ENCODE results near the gene FAM210A.

The FAM210A gene

GRCh38 chr18:13641551-13642439 is 84.6 kb downstream of the FAM210A start:
- no peak for TF ChIP-seq GATA2 (IDR thresholded peaks at IDR 0.05; ENCODE audit: low read depth, low read length)
- no peak for TF ChIP-seq GATA3 (IDR thresholded peaks at IDR 0.05; ENCODE audit: low read depth, low read length)

GRCh38 chr18:13640266-13640860 is 86.0 kb downstream of the FAM210A start:
- no peak for TF ChIP-seq GATA2 (IDR thresholded peaks at IDR 0.05; ENCODE audit: low read depth, low read length)
- no peak for TF ChIP-seq GATA3 (IDR thresholded peaks at IDR 0.05; ENCODE audit: low read depth, low read length)

GRCh38 chr18:13638719-13639595 is 87.4 kb downstream of the FAM210A start:
- TF ChIP-seq GATA3 (IDR thresholded peaks at IDR 0.05; ENCODE audit: low read depth, low read length) (no peak), GATA2 (IDR thresholded peaks at IDR 0.05; ENCODE audit: low read depth, low read length) (no peak)

- TF ChIP-seq GATA3 (IDR thresholded peaks at IDR 0.05; ENCODE audit: low read depth, low read length): no peak
- TF ChIP-seq GATA2 (IDR thresholded peaks at IDR 0.05; ENCODE audit: low read depth, low read length): no peak
These were observed 91.3 kb downstream of the FAM210A start for GRCh38 chr18:13635046-13635445.

- TF ChIP-seq GATA3 (IDR thresholded peaks at IDR 0.05; ENCODE audit: low read depth, low read length): no peak
- TF ChIP-seq GATA2 (IDR thresholded peaks at IDR 0.05; ENCODE audit: low read depth, low read length): no peak
These were observed 92.7 kb downstream of the FAM210A start for GRCh38 chr18:13633700-13634099.

DNA sequence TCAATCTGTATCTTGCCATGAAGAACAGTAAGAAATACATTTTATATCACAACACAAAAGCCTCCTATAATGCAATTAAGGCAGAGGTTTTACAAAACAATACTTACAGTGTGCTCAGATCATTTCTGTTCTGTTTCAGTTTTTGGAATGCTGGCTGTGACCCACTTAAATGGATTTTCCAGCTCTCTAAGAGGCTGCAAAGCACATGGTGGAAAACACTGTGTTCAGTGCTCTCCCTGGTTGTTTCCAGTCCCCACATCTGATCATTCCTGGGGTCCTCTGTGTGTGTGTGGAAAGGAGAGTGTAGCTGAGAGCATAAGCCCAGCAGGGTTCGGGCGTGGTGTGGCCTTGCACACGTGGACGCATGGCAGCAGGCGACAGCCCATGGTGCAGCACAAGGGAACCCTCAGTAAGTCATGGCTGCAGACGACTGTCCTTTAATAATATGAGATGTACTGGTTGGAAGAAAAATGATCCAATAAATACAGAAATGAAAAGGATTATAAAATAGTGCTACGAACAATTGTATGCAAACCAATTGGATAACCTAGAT is 95.6 kb downstream of the FAM210A start:
- TF ChIP-seq GATA3 (IDR thresholded peaks at IDR 0.05; ENCODE audit: low read depth, low read length) (no peak), GATA2 (IDR thresholded peaks at IDR 0.05; ENCODE audit: low read depth, low read length) (no peak)

- peak; percentile 40; the same call in 1 of the 2 replicates for TF ChIP-seq GATA2 (IDR thresholded peaks at IDR 0.05; ENCODE audit: low read depth, low read length)
- no peak for TF ChIP-seq GATA3 (IDR thresholded peaks at IDR 0.05; ENCODE audit: low read depth, low read length)
These were observed 96.3 kb downstream of the FAM210A start for GRCh38 chr18:13629841-13630715.

DNA sequence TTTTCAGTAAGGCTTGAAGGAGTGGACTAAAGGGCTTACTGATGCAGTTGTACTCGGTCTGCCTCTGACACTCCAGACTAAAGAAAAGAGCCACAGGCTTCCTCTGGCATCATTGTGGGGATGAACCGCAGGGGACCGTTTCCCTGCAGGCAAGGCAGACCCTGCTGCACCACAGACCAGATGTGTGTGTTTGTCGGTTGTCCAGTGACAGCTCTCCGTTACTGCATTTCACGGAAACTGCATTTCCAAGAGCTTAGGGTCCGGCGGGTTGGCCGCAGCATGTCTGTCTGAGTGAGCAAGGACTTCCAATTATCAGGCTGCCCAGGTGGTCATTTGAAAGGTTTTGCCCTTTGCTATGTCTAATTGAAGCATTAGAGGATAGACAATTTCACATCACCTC is 98.1 kb downstream of the FAM210A start:
- no peak for TF ChIP-seq GATA3 (IDR thresholded peaks at IDR 0.05; ENCODE audit: low read depth, low read length)
- TF ChIP-seq GATA2 (IDR thresholded peaks at IDR 0.05; ENCODE audit: low read depth, low read length): no peak

- TF ChIP-seq GATA3 (IDR thresholded peaks at IDR 0.05; ENCODE audit: low read depth, low read length): no peak
- no peak for TF ChIP-seq GATA2 (IDR thresholded peaks at IDR 0.05; ENCODE audit: low read depth, low read length)
These were observed 98.7 kb downstream of the FAM210A start for GRCh38 chr18:13627639-13628038.

- TF ChIP-seq GATA3 (IDR thresholded peaks at IDR 0.05; ENCODE audit: low read depth, low read length) (no peak), GATA2 (IDR thresholded peaks at IDR 0.05; ENCODE audit: low read depth, low read length) (no peak)
These were observed 99.8 kb downstream of the FAM210A start for GRCh38 chr18:13626544-13626908.

GRCh38 chr18:13625843-13626543 is 100.4 kb downstream of the FAM210A start:
- TF ChIP-seq GATA2 (IDR thresholded peaks at IDR 0.05; ENCODE audit: low read depth, low read length): no peak
- TF ChIP-seq GATA3 (IDR thresholded peaks at IDR 0.05; ENCODE audit: low read depth, low read length): no peak

DNA sequence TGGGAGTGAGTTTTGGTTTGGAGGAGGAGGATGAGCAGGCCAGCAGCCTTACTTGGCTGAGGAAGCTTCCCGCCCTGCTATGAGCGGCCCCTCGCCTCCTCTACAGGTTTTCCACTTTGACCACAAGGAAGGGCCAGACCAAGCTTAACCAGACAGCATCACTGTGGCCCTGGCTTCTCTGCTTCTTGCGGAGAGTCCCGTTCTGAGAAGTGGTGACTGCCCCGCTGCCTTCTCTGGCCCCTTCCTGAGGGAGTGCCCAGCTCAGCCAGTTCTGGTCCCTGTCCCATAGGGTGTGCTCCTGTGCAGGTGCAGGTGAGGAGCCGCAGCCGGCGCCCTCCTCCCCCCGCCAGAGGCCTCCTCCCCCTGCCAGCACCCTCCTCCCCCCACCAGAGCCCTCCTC is 101.0 kb downstream of the FAM210A start:
- TF ChIP-seq GATA3 (IDR thresholded peaks at IDR 0.05; ENCODE audit: low read depth, low read length) (no peak), GATA2 (IDR thresholded peaks at IDR 0.05; ENCODE audit: low read depth, low read length) (no peak)

Measured in SH-SY5Y (cell line).